ENCODE results near the gene GABBR2.
"Not testable (repeated sequence)": the region's sequence is repeated elsewhere in the genome, so short reads cannot be mapped to it uniquely, and the experiment has no call there.

The GABBR2 gene

GRCh38 chr9:98272083-98272482 lies 436.7 kb downstream of the GABBR2 start:
- DNase-seq, result no peak

- DNase-seq, result no peak
Observed at GRCh38 chr9:98271479-98271878, 437.3 kb downstream of the GABBR2 start.

GRCh38 chr9:98270284-98270683 lies 438.5 kb downstream of the GABBR2 start:
- not testable (repeated sequence) for DNase-seq

DNA sequence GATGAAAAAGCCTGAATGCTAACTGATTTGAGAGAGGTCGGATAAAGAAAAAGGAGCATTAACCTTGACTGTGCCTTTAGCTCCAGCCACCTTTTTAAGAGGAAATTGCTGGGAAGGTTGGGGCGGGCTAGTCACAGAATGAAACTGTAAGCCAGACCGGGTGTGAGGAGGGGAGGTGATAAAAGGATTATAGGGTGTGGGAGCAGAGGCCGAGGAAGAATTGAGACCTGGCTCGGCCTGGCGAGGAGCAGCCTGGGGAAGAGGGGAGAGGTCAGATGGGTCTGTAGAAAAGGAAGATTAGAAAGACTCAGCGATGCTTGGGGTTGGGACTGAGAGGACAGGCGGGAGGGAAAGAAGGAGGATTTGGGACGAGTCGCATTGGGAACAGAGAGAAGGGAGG lies 439.1 kb downstream of the GABBR2 start:
- not testable (repeated sequence) for DNase-seq

- not testable (repeated sequence) for DNase-seq
Observed at GRCh38 chr9:98267556-98267955, 441.2 kb downstream of the GABBR2 start.

DNA sequence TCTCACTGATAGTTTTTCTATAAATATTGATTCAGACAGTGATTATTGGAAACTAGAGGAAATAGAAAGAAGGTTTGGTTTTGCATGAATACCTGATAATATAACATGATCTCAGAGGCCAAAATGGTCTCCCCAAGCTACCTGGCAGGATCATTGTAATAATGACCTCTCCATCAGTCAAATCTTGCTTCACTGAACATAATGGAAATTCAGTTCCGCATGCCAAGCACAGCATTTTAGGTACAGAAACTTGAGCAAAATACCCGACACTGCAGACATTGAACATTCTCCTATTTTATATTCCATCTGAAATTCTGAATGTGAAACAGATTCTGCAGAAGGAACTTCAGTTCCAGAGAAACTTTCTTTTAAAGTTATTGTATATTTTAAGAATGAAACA lies 444.2 kb downstream of the GABBR2 start:
- DNase-seq, result no peak

DNA sequence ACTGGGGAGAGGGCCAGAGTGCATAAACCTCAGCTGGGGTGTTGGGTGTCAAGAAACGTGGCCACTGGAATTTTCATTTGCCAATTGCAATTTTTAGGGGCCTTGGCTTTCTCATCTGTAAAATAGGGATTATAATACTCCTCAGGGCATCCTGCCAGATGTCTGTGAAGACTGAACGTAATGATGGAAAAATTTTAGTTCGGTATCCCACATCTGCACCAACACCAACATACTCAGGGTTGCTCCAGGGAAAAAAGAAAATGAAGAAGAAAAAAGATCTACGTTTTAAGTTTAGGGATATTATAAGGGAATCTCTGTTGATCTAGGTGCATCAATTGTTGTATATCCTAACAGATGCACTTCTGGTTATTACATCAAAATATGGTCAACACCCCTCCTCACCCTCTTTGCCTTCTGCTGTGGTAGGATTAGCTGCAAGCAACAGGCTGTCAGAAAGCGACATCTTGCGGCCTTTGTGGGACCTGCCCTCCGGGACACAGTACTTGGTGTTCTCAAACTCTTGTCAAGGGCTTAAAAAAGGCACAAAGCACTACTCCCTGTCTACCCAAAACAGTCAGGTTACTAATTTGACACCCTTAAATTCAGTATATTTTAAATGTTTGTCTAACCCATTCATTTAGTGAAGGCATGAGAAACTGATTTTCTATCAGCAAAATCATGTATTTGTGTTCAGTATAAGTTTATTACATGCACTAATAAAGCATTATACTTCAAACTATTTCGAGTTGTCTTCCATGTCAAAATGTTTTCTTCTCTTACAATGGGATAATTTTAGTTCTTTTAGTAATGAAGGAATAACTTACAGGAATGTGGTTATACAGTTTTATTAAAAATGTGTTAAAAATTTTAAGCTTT lies 445.0 kb downstream of the GABBR2 start:
- DNase-seq, result no peak

DNA sequence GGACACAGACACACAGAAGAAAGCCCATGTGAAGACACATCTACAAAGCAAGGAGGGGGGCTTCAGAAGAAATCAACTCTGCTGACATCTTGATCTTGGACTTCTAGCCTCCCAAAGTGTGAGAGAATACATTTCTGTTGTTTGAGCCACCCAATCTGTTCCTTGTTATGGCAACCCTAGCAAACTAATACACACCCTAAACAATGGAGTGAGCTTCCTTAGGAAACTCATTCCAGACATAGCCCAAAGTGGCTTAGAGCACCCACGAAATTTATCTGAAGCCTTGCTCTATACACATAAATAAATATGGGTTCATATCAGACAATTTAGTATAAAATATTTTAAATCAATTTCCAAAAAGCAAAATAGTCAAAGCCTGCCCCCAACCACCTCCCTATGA lies 445.7 kb downstream of the GABBR2 start:
- no peak for DNase-seq

DNA sequence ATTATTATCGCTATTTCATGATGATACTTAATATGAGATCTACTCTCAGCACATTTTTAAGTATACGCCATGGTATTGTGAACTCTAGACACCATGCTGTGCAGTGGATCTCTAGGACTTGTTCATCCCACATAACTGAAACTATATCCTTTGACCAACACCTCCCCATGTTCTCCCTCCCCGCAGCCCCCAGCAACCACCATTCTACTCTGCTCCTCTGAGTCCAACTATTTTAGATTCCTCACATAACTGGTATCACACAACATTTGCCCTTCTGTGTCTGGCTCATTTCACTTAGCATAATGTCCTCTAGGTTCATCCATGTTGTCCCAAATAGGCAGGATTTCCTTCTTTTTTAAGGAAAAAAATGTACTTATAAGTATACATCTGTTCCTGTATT lies 446.7 kb downstream of the GABBR2 start:
- no peak for DNase-seq

- no peak for DNase-seq
Observed at GRCh38 chr9:98260635-98261034, 448.1 kb downstream of the GABBR2 start.

DNA sequence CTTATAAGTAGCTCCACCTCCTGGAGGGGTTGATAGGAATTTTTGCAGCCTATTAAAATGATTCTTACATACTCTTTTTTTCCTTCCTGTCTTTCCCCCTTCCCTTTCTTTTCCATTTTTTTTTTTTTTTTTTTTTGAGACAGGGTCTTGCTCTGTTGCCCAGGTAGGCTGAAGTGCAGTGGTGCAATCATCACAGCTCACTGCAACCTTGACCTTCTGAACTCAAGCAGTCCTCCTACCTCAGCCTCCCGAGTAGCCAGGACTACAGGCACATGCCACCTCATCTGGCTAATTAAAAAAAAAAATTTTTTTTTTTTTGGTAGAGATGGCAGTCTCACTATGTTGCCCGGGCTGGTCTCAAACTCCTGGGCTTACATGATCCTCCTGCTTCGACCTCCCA lies 448.9 kb downstream of the GABBR2 start:
- DNase-seq, result no peak

DNA sequence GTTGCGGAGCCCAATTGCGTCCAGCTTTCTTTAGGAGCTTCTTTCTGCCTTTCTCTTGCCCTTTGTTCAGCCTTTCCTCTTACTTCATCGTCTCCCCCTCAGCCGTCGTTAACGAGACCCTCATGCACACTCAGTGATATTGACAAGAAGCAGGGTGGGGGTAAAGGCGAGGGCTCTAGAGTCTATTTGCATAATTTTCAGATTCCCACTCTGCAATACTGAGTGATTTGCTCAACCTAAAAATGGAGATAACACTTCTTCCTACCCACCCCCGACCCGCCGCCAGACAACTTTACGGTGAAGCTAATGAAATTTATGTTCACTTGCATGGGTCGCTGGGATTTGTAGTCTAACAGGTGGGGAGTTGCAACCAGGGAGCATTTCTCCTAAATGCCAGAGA lies 452.0 kb downstream of the GABBR2 start:
- DNase-seq, result no peak

- peak; percentile 78 for DNase-seq
Observed at GRCh38 chr9:98255578-98256296, 453.0 kb downstream of the GABBR2 start, which contains the start of gene TBC1D2. Gene TBC1D2 (minus strand): TSS chr9:98255649. CDS start chr9:98255541, 108 bp downstream.

DNA sequence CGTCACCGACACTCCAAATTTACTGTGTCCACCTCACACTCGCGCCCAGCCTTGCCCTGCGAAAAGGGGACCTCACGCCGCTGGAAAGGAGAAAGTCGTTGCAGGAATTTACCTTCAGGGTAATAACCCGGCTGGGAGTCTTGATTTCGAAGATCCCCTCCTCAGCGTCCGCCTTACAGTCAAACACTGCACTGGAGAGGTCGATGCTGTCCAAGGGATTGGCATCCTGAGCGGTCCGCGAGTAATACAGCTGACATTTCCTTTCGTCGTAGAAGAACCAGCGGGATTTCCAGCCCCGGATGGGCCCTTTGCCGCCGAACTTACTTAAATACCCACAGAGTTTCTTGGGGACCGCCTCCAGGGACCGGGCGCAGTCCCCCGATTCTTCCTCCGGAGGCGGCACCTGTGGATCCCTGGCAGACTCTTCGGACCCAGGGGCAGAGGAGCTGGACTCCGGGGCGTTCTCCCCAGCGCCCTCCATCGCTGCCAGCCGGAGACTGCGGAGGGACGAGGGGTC lies 453.6 kb downstream of the GABBR2 start:
- no peak for DNase-seq

GRCh38 chr9:98254228-98255060 lies 454.3 kb downstream of the GABBR2 start:
- DNase-seq, result no peak

GRCh38 chr9:98253565-98253964 lies 455.2 kb downstream of the GABBR2 start:
- no peak for DNase-seq

- no peak for DNase-seq
Observed at GRCh38 chr9:98251551-98251950, 457.2 kb downstream of the GABBR2 start.

DNA sequence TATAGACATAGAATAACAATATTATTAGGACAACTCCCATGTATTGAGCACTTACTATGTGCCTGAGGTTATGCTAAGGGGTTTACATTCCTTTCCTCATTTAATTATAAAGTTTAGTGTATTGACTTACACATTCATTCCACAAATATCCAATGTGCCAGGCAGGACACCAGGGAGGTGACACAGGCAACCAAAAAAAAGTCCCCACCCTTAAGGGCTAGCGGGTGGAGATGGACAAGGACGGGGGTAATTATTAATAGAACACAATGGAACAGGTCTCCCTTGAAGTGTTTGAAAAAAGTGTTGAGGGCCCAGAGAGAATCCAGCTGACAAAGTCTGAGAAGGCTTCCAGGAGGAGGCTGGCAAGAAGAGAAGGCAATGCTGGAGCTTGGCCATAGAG lies 459.0 kb downstream of the GABBR2 start:
- DNase-seq, result no peak

GRCh38 chr9:98248737-98249474 lies 459.8 kb downstream of the GABBR2 start:
- peak; percentile 11 for DNase-seq

DNA sequence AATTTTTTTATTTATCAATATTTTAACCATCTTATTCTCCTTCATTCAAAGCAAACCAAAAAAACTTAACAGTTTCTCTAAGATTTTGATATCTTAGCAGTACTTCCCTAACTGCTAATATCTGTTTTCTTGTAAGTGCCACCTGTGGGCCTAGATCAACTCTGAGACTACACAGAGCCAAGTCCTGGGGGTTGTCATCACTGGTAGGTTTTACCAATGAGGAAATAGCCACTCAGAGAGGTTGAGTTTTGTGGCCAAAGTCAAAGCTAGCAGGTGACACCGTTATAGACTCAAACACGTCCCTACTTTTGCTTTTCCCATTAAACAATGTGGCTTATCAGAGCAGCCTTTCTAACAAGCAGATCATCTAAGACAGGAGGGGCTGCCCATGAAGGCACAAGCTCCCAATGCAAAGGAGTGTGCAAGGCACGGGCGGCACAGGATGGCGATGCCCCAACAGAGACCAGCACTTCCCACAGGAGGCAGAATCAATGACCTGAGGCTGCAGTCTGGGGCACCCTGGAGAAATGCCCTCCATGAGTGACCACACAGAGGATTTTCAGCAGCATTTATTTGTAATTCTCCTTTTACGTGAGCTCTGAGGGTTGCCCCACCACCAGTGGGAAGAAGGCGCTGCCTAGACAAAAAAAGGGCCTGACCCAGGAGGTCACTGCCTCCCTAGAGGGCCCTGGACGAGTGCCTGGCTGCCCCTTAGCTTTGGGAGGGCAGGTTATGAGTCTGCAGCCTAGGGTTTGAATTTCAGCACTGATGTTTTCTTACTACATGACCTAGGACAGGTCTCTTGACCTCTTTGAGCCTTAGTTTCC lies 460.7 kb downstream of the GABBR2 start:
- DNase-seq, result no peak

- DNase-seq, result no peak
Observed at GRCh38 chr9:98242426-98242825, 466.3 kb downstream of the GABBR2 start.

Data from SIG-M5 (cell line).